ENCODE measurements around the gene NPIPB2. TPM values are rescaled to one million over a fixed set of nuclear protein-coding genes. Genes with fewer than 3 reads are reported as not detected.

The NPIPB2 gene
- total RNA-seq, 4 donors from 2014 or later, result 1.4 to 5.9 (median 4.1) TPM

DNA sequence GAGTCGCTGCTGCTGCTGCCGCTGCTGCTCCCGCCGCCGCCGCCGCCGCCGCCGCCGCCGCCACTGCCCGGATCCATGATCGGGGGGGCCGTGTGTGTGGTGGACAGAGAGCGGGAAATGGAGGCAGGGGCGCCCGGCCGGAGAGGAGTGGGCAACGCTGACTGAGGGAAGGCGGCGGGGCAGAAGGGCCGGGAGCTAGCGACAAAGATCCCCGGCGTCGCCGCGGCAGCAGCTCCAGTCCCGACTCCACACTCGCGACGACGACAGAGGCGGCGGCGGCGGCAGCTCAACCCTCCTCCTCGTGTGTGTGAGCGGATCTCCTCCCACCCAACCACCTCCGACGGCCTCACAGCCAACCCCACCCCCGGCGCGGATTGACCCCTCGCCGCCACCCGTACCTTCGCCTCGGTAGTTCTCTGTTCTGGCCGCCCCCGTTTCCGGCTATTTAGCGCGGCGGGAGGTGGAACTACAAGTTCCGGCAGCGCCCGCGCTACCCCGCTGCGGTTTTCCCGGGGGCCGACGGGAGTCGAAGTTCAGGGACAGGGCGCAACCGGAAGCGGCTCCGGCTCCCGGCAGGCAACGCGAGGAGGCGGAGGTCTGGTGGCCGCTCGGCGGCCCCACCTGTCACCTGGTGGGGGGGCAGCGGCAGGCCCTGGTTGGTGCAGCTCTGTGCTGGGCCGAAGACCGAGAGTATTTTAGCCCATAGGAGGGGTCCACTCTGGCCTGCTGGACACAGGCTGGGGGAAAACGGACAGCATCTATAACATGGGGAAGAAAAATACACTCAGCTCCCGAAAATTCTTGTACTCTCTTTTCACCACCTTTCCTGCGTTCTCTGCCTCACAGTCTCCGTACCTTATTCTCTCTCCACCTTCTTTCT lies 26.0 kb downstream of the NPIPB2 start, which contains the start of gene GSPT1:
Gene GSPT1 (minus strand): TSS at position 313 of the 880 bp plus-strand sequence. CDS start 236 bp downstream, at position 77.
- no peaks in the 10 kb centered on the region for H3K9me3 ChIP-seq
- peak within 1 kb of the TSS; percentile 62 to 98 (median 93) for H3K27ac ChIP-seq
- peaks cover under 1 to 42% (median 23%) of the 10 kb centered on the region in 3 donors for H3K4me1 ChIP-seq
- H3K27me3 ChIP-seq, result no peaks in the 10 kb centered on the region
- peak within 1 kb of the TSS; percentile 80 to 99 for H3K4me3 ChIP-seq
- H3K36me3 ChIP-seq, result no peaks in the 10 kb centered on the region
- peak; percentile 96 for ATAC-seq
- WGBS, 2 donors (ENCODE audit: low coverage in 1 of 2), result 0 to 10% methylated on average over 4 to 8 of the region's 84 CpGs
- TF ChIP-seq, protein P1, sequence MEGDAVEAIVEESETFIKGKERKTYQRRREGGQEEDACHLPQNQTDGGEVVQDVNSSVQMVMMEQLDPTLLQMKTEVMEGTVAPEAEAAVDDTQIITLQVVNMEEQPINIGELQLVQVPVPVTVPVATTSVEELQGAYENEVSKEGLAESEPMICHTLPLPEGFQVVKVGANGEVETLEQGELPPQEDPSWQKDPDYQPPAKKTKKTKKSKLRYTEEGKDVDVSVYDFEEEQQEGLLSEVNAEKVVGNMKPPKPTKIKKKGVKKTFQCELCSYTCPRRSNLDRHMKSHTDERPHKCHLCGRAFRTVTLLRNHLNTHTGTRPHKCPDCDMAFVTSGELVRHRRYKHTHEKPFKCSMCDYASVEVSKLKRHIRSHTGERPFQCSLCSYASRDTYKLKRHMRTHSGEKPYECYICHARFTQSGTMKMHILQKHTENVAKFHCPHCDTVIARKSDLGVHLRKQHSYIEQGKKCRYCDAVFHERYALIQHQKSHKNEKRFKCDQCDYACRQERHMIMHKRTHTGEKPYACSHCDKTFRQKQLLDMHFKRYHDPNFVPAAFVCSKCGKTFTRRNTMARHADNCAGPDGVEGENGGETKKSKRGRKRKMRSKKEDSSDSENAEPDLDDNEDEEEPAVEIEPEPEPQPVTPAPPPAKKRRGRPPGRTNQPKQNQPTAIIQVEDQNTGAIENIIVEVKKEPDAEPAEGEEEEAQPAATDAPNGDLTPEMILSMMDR (IDR thresholded peaks at IDR 0.05), result peak in 3 of 4 experiments; percentile 35 to 77 (median 54)
- TF ChIP-seq POLR2AphosphoS5 (IDR thresholded peaks at IDR 0.05) (peak; percentile 94), POLR2A (IDR thresholded peaks at IDR 0.05) (peak; percentile 76 to 79), EP300 (IDR thresholded peaks at IDR 0.05) (no peak)

DNA sequence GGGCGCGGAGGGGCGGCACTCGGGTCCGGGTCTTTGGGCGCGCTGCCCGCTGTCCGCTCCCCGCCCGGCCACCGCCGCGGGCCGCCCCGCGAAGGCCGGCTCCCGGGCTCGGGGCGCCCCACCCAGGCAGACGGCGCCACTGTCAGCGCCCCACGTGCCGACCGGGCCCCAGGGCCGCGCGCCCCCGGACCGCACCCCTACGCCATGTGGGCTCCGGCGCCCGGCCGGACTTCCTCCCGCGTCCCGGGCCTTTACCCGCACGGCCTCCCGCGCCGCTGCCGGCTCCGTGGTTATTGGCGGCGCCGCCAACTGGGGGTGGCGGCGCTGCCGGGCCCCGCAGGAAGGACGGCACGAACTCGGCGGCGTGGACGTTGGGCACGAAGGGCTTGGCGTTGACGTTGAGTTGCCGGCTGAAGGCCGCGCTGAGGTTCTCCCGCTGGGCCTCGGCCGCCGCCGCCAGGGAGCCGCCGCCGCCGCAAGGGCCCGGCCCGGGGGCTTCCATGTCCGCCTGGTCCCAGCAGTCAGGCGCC lies 26.7 kb downstream of the NPIPB2 start:
- TF ChIP-seq POLR2A (IDR thresholded peaks at IDR 0.05) (no peak), EP300 (IDR thresholded peaks at IDR 0.05) (no peak)
- TF ChIP-seq, protein P1 (IDR thresholded peaks at IDR 0.05), result peak in 1 of 4 experiments; percentile 26
- Histone ChIP-seq H3K27ac (peak overlapping the region; percentile 62 to 98 (median 93)), H3K36me3 (no peaks in the 10 kb centered on the region), H3K4me1 (peaks cover 3 to 49% (median 30%) of the 10 kb centered on the region in 3 donors), H3K9me3 (no peaks in the 10 kb centered on the region), H3K4me3 (peak overlapping the region; percentile 80 to 99), H3K27me3 (no peaks in the 10 kb centered on the region)
- ATAC-seq, result peak; percentile 17
- no CpG with 5 or more reads among the region's 79 CpGs for WGBS, 2 donors (ENCODE audit: low coverage in 1 of 2)

GRCh38 chr16:11914210-11915113 lies 27.4 kb downstream of the NPIPB2 start:
- no peaks in the 10 kb centered on the region for H3K9me3 ChIP-seq
- H3K27me3 ChIP-seq, result no peaks in the 10 kb centered on the region
- WGBS, 2 donors (ENCODE audit: low coverage in 1 of 2), result 5 to 6% methylated on average over 18 to 21 of the region's 30 CpGs
- H3K4me1 ChIP-seq, result peaks cover 3 to 56% (median 34%) of the 10 kb centered on the region in 3 donors
- no peaks in the 10 kb centered on the region for H3K36me3 ChIP-seq
- ATAC-seq, result no peak
- H3K27ac ChIP-seq, result peak overlapping the region; percentile 57 to 98 (median 93)
- peak overlapping the region; percentile 80 to 99 for H3K4me3 ChIP-seq
- TF ChIP-seq POLR2A (IDR thresholded peaks at IDR 0.05) (no peak), POLR2AphosphoS5 (IDR thresholded peaks at IDR 0.05) (no peak), EP300 (IDR thresholded peaks at IDR 0.05) (no peak)
- TF ChIP-seq, protein P1 (IDR thresholded peaks at IDR 0.05), result no peak

DNA sequence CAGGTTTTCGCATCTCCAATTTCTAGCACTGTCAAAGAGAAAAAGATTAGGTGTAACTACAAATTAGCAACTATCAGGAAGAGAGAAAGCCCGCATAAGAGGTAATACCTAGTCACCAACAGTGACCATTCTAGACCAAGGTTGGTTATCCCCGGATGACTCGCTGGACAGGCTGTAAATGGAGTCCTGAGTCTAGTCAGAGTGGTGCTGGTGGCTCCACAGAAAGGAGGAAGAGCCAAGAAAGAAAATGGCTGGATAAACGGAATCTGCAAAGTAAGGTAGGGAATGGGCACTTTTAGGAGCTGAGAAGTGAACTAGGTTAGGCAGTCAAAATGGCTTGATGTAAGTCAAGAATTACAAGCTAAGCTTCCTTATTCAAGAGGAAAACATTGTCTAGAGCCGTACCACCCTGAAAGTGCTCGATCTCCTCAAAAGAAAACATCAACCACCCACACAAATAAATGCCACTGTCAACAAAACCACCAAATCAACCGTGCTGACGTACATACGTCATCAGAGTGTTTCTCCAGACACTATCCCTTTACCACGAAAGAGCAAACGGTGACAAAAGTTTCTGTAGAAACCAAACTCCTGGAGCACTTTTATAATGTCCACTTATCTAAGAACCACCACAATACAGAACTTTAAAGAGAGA lies 28.3 kb downstream of the NPIPB2 start:
- WGBS, 2 donors (ENCODE audit: low coverage in 1 of 2), result 61 to 67% methylated on average over 6 to 12 of the region's 12 CpGs
- ATAC-seq, result no peak
- TF ChIP-seq, protein P1 (IDR thresholded peaks at IDR 0.05), result no peak
- TF ChIP-seq EP300 (IDR thresholded peaks at IDR 0.05) (no peak), POLR2A (IDR thresholded peaks at IDR 0.05) (no peak), POLR2AphosphoS5 (IDR thresholded peaks at IDR 0.05) (no peak)
- H3K4me3 ChIP-seq, result peak overlapping the region; percentile 80 to 99
- peaks cover 3 to 65% (median 36%) of the 10 kb centered on the region in 3 donors for H3K4me1 ChIP-seq
- no peaks in the 10 kb centered on the region for H3K9me3 ChIP-seq
- H3K27ac ChIP-seq, result peak overlapping the region in 3 of 4 donors; percentile 91 to 98 (median 95)
- H3K27me3 ChIP-seq, result no peaks in the 10 kb centered on the region
- no peaks in the 10 kb centered on the region for H3K36me3 ChIP-seq
